H9 (cell line): ENCODE measurements around the gene DAB2IP. TPM values are rescaled to one million over a fixed set of nuclear protein-coding genes. Genes with fewer than 3 reads are reported as not detected.

Source experiments
- DNase-seq: peaks from one replicate; pipeline ENCODE4 v3.0.0-alpha.2; 2017
- H2AFZ ChIP-seq: one replicate; pipeline ENCODE4 v1.6.1; 2013; ENCODE audit warnings: mild to moderate bottlenecking, low read length, control low read depth, moderate library complexity
- H2AK5ac ChIP-seq: 2 replicates; pipeline ENCODE4 v1.6.1; 2013; ENCODE audit warnings: low read length, control low read depth, mixed read lengths; ENCODE audit not compliant: insufficient read length
- H2BK120ac ChIP-seq: one replicate; pipeline ENCODE4 v1.6.1; 2013; ENCODE audit warnings: low read depth, mild to moderate bottlenecking, low read length, control low read depth, inconsistent platforms; ENCODE audit not compliant: poor library complexity, severe bottlenecking
- H2BK12ac ChIP-seq: 2 replicates; pipeline ENCODE4 v1.6.1; 2013; ENCODE audit warnings: low read length, control low read depth, mixed read lengths, low read depth; ENCODE audit not compliant: insufficient read length
- H2BK15ac ChIP-seq: 2 replicates; pipeline ENCODE4 v1.6.1; 2013; ENCODE audit warnings: low read depth, low read length, control low read depth
- H2BK20ac ChIP-seq: one replicate; pipeline ENCODE4 v1.6.1; 2013; ENCODE audit warnings: low read depth, mild to moderate bottlenecking, low read length, control low read depth, inconsistent platforms; ENCODE audit not compliant: poor library complexity, severe bottlenecking
- H2BK5ac ChIP-seq: 2 replicates; pipeline ENCODE4 v1.6.1; 2013; ENCODE audit warnings: low read length, control low read depth, mixed read lengths; ENCODE audit not compliant: insufficient read length
- H3K14ac ChIP-seq: 2 replicates; pipeline ENCODE4 v1.6.1; 2013; ENCODE audit warnings: low read length, control low read depth; ENCODE audit not compliant: insufficient read depth
- H3K18ac ChIP-seq: 2 replicates; pipeline ENCODE4 v1.6.1; 2013; ENCODE audit warnings: low read depth, mild to moderate bottlenecking, mixed read lengths, low read length, control low read depth; ENCODE audit not compliant: insufficient read length
- H3K23ac ChIP-seq: 2 replicates; pipeline ENCODE4 v1.6.1; 2013; ENCODE audit warnings: low read length, control low read depth, mixed read lengths, low read depth; ENCODE audit not compliant: insufficient read length
- H3K23me2 ChIP-seq: 2 replicates; pipeline ENCODE4 v1.6.1; 2013; ENCODE audit warnings: low read depth, mild to moderate bottlenecking, mixed read lengths, low read length, control low read depth; ENCODE audit not compliant: insufficient read length, poor library complexity, severe bottlenecking
- H3K27ac ChIP-seq: 2 replicates; pipeline ENCODE4 v1.5.1; 2013; ENCODE audit warnings: low read length, control low read depth, mixed read lengths, low read depth; ENCODE audit not compliant: insufficient read length
- H3K27me3 ChIP-seq: 2 replicates; pipeline ENCODE4 v1.6.1; 2013; ENCODE audit warnings: low read length, control low read depth, inconsistent platforms; ENCODE audit not compliant: insufficient read depth
- H3K4ac ChIP-seq: 2 replicates; pipeline ENCODE4 v1.6.1; 2013; ENCODE audit warnings: low read depth, mild to moderate bottlenecking, control low read depth, inconsistent platforms, low read length, moderate library complexity
- H3K4me1 ChIP-seq: 2 replicates; pipeline ENCODE4 v1.6.1; 2013; ENCODE audit warnings: low read length, control low read depth, inconsistent platforms; ENCODE audit not compliant: insufficient read depth
- H3K4me2 ChIP-seq: 2 replicates; pipeline ENCODE4 v1.6.1; 2013; ENCODE audit warnings: low read length, control low read depth, mixed read lengths; ENCODE audit not compliant: insufficient read length, insufficient read depth
- H3K56ac ChIP-seq: 2 replicates; pipeline ENCODE4 v1.6.1; 2013; ENCODE audit warnings: low read depth, mild to moderate bottlenecking, mixed read lengths, low read length, control low read depth; ENCODE audit not compliant: insufficient read length
- H3K79me1 ChIP-seq: 2 replicates; pipeline ENCODE4 v1.6.1; 2013; ENCODE audit warnings: low read depth, mild to moderate bottlenecking, moderate library complexity, low read length, control low read depth, inconsistent platforms; ENCODE audit not compliant: insufficient read depth, poor library complexity, severe bottlenecking
- H3K79me2 ChIP-seq: 2 replicates; pipeline ENCODE4 v1.6.1; 2013; ENCODE audit warnings: low read length, control low read depth, inconsistent platforms; ENCODE audit not compliant: insufficient read depth
- H3K9ac ChIP-seq: 2 replicates; pipeline ENCODE4 v1.6.1; 2013; ENCODE audit warnings: low read length, control low read depth, mixed read lengths; ENCODE audit not compliant: insufficient read length; ENCODE audit errors: extremely low read depth
- H3K9me3 ChIP-seq: one replicate; pipeline ENCODE4 v1.6.1; 2013; ENCODE audit warnings: low read depth, low read length, inconsistent platforms; ENCODE audit not compliant: control insufficient read depth
- H3T11ph ChIP-seq: one replicate; pipeline ENCODE4 v1.6.1; 2013; ENCODE audit warnings: mild to moderate bottlenecking, low read length, control low read depth, inconsistent platforms
- H4K20me1 ChIP-seq: one replicate; pipeline ENCODE4 v1.6.1; 2013; ENCODE audit not compliant: control insufficient read depth, insufficient read length, insufficient read depth
- H4K5ac ChIP-seq: 2 replicates; pipeline ENCODE4 v1.6.1; 2013; ENCODE audit warnings: low read depth, mild to moderate bottlenecking, mixed read lengths, low read length, control low read depth; ENCODE audit not compliant: insufficient read length
- H4K8ac ChIP-seq: replicated peaks from 2 replicates; pipeline ENCODE4 v1.6.1; 2013; ENCODE audit warnings: low read length, control low read depth, mixed read lengths, low read depth; ENCODE audit not compliant: insufficient read length
- H4K91ac ChIP-seq: 2 replicates; pipeline ENCODE4 v1.6.1; 2013; ENCODE audit warnings: low read depth, mild to moderate bottlenecking, moderate library complexity, mixed read lengths, low read length, control low read depth; ENCODE audit not compliant: insufficient read length
- H3K27ac Mint-ChIP-seq, 3 experiments: 2 replicates in 2 of 3; 3 replicates in 1 of 3; pipeline ENCODE4 v1.8.0; 2020 to 2021; ENCODE audit warnings: mixed read lengths in 3 of 3, mild to moderate bottlenecking in 1 of 3, moderate library complexity in 1 of 3
- H3K27me3 Mint-ChIP-seq: 2 replicates; pipeline ENCODE4 v1.8.0; 2021; ENCODE audit warnings: low read depth, mild to moderate bottlenecking, moderate library complexity, mixed read lengths
- H3K36me3 Mint-ChIP-seq, 3 experiments: 2 replicates in 2 of 3; 3 replicates in 1 of 3; pipeline ENCODE4 v1.8.0; 2020 to 2021; ENCODE audit warnings: low read depth in 3 of 3, mixed read lengths in 3 of 3; ENCODE audit not compliant: insufficient read depth in 1 of 3
- H3K4me1 Mint-ChIP-seq, 2 experiments: 2 replicates each; pipeline ENCODE4 v1.8.0; 2020; ENCODE audit warnings: mixed read lengths in 2 of 2
- H3K4me3 Mint-ChIP-seq, 2 experiments: 2 replicates in 1 of 2; 3 replicates in 1 of 2; pipeline ENCODE4 v1.8.0; 2020 to 2021; ENCODE audit warnings: mild to moderate bottlenecking in 2 of 2, mixed read lengths in 2 of 2, moderate library complexity in 1 of 2
- H3K9me3 Mint-ChIP-seq, 2 experiments: 2 replicates in 1 of 2; 3 replicates in 1 of 2; pipeline ENCODE4 v1.8.0; 2020; ENCODE audit warnings: mild to moderate bottlenecking in 2 of 2, mixed read lengths in 2 of 2, moderate library complexity in 1 of 2
- CTCF ChIP-seq: fragments of 200-600 bp; sonication (generic); conservative IDR thresholded peaks from 3 replicates; pipeline ENCODE4 v1.8.0; 2021; ENCODE audit warnings: antibody characterized with exemption, mild to moderate bottlenecking
- WGBS: extraction: QIAGEN DNeasy Blood & Tissue Kit; methylation state at CpG from one replicate; pipeline ENCODE4 v1.1.7; 2013; ENCODE audit warnings: missing lambda C conversion rate, low lambda C conversion rate, mixed read lengths; ENCODE audit not compliant: insufficient read length; ENCODE audit errors: extremely low coverage; 5-methylcytosine and 5-hydroxymethylcytosine counted together
- total RNA-seq: library from RNA; stranded (reverse); gene quantifications from 2 replicates; pipeline ENCODE4 v1.2.1, GENCODE V29; 2021

Gene DAB2IP
- total RNA-seq, 1 experiment from 2014 or later, result 22.6 TPM

- Histone ChIP-seq H3K23me2 (no peaks in the 10 kb centered on the region), H3K9ac (no peak overlapping the region), H3K9me3 (no peaks in the 10 kb centered on the region), H3K79me1 (no peaks in the 10 kb centered on the region), H3K27me3 (no peaks in the 10 kb centered on the region), H3K27ac (no peak overlapping the region), H3K4me1 (peaks cover 7% of the 10 kb centered on the region; the same call in 1 of the 2 replicates), H2BK20ac (no peak overlapping the region), H3K23ac (no peak overlapping the region), H2BK5ac (no peak overlapping the region), H4K8ac (no peak overlapping the region), H3K14ac (no peak overlapping the region), H2BK15ac (no peak overlapping the region), H3K18ac (peak overlapping the region; percentile 28), H3K79me2 (no peaks in the 10 kb centered on the region), H3K4me2 (peak overlapping the region; percentile 17), H2AK5ac (no peak overlapping the region), H4K5ac (no peak overlapping the region), H3K4ac (no peak overlapping the region), H4K20me1 (no peaks in the 10 kb centered on the region), H4K91ac (no peak overlapping the region), H2BK120ac (no peak overlapping the region), H2BK12ac (no peak overlapping the region), H3T11ph (no peak overlapping the region), H3K56ac (no peak overlapping the region), H2AFZ (no peak overlapping the region)
- TF ChIP-seq CTCF, result no peak
- Mint-ChIP-seq H3K36me3 (no peaks in the 10 kb centered on the region), H3K27me3 (peaks cover 10% of the 10 kb centered on the region), H3K4me1 (peaks cover 37 to 57% of the 10 kb centered on the region in 2 experiments), H3K9me3 (peaks cover 0 to 4% of the 10 kb centered on the region in 2 experiments; a peak in 2 of 5 replicates), H3K4me3 (peak overlapping the region; percentile 33 to 60; a peak in 3 of 5 replicates), H3K27ac (peak overlapping the region in 1 of 3 experiments; percentile 24; a peak in 1 of 7 replicates)
- DNase-seq, result peak; percentile 81
- no CpG with 5 or more reads among the region's 20 CpGs for WGBS
Observed at GRCh38 chr9:121819428-121820231, 168.2 kb downstream of the DAB2IP start.
